ENCODE data around the gene COX5A.
A peak's percentile ranks its signal among the peaks of the same experiment; 100 is the strongest.
"Not testable (repeated sequence)": the region's sequence is repeated elsewhere in the genome, so short reads cannot be mapped to it uniquely, and the experiment has no call there.

The COX5A gene

DNA sequence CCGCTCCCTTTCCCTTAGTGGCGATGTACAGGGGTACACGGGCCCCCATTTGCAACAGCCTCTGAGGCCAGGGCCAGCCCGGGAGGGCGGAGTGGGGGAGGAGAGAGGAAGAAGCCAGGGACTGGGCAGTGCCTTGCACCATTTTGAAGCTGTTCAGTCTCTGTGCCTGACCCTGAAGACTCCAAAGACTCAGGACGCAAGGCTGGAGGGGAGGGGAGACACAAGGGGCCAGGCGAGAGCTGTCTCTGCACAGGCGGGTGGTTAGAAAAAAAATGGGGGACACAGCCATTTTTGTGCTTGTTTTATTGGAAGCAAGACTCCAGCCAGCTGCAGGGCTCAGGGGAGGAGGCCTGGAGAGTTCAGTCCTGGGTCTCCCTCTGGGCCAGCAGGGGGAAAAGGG, 17.1 kb upstream of the COX5A start:
- no peak for DNase-seq

DNA sequence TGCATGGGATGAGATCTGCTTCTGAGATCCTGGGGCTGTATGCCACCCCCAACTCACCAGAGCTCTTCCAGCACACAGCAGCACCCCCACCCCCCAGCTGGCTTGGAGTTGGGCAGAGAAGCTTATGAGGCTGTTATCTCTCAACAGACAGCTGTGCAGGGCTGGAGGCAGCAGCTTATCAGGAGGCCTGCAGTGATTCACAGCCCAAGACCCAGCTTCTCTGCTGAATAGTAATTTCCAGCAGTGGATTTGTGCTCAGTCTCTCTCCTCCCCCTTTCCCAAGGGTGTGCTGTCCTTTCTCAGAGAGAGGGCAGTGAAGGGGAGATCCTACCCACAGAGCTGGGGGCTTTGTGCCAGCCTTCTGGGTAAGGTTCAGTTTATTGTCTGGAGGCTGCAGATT, 16.6 kb upstream of the COX5A start:
- no peak for DNase-seq

DNA sequence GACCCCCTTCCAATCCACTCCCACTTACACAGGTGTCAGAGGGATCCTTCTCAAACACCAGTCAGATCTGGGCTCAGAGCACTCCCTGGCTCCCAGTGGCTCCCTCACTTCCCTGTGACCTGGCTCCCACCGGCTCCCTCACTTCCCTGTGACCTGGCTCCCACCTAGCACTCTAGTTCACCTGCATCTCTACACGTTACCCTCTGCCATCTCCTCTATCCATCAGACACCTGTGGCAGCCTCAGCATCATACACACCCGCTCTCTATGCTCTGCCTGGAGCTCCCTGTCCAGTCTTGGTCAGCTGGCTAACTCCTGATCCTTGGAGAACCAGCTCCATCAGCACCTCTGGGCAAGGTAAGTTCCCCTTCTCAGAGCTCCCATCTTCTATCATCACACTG, 13.1 kb upstream of the COX5A start:
- DNase-seq = no peak

DNA sequence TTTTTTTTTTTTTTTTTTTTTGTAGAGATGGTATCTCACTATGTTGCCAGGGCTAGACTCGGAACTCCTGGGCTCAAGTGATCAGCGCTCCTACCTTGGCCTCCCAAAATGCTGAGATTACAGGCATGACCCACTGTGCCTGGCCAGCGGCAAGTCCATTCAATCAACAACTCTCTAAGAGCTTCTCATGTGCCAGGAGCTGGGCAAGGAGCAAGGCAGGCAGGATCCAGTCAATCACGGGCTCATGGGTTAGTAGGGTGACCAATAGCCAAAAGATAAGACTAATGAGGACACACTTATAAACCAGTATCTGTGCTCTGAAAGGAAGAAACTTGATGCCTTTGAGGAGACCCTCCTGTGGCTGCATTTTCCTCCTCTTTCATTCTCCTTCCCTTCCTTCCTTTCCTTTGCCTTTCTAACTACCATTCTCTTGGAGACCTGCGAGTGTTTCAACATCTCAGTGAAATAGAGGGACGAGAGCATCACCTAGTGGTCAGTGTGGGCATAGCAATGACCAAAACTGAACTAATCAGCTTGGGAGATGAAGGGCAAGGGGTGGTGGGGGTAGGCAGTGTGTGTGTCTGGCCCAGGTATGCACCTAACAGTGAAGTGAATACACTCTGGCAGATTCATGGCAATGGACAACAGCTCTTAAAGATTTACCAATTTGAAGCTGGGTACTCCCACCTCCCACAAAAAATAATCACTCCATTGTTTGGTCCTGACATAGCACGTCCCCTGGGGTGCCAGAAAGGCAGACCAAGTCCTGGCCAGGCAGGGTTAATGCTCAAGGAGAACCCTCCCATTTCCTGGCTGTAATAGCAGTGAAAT, 12.4 kb upstream of the COX5A start:
- DNase-seq = peak; percentile 77

DNA sequence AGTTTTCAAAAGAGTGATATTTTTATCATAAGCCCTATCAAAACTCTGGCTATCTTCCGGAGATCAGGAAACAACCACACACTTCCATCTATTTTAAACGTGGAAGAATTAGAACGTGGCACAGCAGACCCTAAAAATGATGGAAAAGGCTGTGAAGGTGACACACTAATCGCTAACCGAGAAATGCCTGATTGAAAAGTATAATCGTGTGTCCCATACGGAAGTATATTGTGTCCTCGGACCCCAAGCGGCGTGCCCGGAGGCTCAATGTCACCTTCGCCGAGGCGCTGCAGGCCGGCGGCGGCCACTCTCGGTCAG, 642 bp downstream of the COX5A start:
- DNase-seq = no peak

DNA sequence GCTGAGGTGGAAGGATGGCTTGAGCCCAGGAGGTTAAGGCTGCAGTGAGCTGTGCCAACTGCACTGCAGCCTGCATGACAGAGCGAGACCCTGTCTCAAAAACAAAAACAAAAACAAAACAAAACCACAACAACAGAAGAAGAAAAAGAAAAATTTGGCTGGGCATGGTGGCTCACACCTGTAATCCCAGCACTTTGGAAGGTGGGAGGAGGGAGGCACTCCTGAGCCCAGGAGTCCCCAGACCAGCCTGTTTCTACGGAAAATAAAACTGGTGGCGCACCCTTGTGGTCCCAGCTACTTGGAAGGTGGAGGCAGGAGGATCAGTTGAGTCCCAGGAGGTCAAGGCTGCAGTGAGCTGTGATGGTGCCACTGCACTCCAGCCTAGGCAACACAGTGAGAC, 2.7 kb downstream of the COX5A start:
- DNase-seq = not testable (repeated sequence)

DNA sequence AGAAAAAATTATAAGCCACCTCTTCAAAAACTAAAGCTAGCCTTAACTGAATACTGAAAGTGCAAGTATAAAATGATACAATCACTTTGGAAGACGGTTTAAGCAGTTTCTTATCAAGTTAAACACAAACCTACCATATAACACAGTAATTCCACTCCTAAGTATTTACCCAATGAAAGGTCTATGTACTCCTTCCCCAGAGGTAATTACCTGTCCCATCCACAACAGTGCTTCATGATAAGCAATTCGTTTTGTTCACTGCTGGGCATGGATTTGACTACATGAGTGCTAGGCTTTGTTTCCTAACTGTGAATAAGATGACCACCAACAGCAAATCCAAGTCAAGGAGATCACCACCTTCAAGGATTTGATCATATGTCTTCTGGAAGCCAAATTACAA, 4.3 kb downstream of the COX5A start:
- DNase-seq = no peak

DNA sequence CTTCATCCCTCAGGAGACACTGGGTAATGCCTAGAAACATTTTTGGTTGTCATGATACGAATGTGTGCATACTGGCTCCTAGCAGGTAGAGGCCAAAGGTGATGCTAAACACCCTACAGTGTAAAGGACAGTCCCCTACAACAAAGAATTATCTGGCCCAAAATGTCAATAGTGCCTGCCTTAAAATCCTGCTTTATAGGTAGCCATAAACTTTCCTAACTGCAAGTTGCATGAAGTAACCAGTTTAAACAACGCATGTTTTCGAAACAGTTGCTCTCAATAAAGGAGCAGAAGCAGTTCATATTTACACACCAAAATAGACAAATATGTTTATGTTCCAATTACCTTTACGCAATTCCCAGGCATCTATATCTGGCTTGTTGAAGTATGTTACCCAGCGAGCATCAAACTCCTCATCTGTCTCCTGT, 9.1 kb downstream of the COX5A start:
- no peak for DNase-seq

DNA sequence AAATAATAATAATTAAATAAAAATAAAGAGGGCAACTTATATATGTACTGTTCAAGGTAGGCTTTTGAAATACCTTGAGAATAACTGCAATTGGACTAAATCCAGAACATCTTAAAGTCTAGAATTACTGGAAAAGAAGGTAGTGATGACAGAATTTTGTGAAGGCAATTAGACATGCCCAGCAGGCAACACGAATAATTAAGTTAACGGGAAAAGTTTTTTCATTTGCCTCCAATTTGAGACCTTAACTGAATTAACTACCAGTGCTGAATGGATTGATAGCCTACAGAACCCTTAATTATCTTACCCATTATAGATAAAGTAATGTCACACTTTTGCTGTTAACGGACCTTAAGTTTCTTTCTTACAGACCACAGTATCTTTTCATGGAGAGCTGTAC, 13.3 kb downstream of the COX5A start:
- DNase-seq = no peak

DNA sequence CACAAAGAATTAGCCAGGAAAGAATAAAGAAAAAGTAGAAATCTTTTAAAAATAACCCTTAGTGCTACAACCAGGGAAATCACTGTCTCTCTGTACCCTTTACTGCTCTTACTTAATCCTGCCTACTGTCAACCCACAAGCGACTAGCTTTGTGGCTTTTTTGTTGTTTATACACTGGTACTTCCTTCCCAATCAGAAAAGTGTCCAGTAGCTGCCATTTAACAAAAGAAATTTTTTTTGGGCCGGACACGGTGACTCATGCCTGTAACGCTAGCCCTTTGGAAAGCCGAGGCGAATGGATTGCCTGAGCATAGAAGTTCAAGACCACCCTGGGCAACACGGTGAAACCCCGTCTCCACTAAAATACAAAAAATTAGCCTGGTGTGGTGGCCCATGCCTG, 17.4 kb downstream of the COX5A start:
- DNase-seq = no peak

DNA sequence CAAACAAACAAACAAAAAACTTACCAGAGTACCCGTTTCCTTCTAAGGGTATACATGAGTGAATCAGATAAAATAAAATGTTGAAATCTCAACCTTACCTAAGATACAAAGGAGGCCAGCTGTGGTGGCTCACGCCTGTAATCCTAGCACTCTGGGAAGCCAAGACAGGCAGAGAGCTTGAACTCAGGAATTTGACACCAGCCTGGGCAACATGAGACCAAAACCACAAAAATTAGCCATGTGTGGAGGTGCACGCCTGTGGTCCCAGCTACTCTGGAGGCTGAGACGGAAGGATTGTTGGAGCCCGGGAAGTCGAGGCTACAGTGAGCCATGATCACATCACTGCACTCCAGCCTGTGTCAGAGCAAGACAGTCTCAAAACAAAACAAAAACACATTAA, 20.2 kb downstream of the COX5A start:
- no peak for DNase-seq

DNA sequence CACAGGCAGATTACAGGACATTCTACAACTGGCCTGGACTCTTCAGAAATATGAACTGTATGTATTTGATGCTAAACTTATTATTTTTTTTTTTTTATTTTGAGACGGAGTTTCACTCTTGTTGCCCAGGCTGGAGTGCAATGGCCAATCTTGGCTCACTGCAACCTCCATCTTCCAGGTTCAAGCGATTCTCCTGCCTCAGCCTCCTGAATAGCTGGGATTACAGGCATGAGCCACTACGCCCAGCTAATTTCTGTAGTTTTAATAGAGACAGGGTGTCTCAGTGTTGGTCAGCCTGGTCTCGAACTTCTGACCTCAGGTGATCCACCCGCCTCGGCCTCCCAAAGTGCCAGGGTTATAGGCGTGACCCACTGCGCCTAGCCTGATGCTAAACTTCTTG, 24.1 kb downstream of the COX5A start:
- not testable (repeated sequence) for DNase-seq

DNA sequence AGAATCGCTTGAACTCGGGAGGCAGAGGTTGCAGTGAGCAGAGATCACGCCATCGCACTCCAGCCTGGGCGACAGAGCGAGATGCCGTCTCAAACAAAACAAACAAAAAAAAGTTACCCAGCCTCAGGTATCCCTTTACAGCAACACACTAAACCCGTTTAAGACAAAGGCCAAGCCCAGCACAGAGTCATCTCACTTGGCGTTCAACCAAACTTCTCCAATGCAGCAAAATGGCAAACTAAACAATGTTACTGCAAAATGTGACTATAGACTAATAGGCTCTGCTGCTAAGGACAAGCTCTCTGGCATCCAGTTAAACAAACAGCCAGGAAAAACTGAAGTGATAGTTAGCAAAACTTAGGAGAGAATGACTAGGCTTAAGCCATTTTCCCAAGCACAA, 24.8 kb downstream of the COX5A start:
- no peak for DNase-seq

DNA sequence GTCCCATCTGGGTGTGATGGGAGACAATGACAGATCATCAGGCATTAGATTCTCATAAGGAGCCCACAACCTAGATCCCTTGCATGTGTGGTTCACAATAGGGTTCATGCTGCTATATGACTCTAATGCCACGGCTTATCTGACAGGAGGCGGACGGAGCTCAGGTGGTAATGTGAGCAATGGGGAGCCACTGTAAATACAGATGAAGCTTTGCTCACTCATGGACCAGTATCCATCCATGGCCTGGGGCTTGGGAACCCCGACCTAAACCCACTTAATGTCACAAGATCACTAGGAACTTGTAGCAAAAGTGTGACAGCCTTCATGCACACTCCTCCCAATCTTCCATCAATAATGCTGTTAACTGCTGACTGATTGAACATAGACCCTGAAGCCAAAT, 29.2 kb downstream of the COX5A start:
- no peak for DNase-seq

DNA sequence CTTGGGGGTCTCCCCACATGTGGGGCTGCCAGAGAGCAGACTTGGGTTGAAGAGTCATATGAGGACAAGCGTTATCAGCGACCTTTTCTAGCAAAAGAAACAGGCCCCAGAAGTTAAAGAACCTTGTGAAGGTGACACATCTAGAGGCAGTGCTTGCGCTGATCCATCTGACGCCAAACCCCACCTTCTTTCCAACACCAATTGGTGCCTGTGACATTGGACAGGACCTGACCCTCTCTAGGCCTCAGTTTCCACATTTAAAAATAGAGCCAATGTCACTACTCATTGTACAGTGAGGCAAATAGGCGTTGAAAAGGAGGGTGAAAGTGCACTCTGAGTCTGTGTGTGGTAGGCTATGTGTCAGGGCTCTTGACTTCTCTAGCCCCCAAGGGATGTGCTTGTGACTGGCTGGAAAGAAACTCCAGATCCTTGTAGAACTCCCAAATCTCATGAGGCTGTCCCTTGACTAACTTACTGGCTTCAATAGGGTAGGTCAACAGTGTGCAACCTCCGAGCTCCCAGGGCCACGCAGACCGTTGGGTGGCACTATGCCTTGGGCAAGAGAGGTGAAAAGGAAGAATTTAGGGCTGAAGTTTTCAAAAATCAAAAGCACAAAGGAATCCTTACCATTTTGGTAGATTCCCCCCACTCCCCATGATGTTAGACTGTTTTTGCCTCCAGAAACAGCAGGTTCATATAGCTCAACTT, 30.6 kb downstream of the COX5A start:
- DNase-seq = no peak

DNA sequence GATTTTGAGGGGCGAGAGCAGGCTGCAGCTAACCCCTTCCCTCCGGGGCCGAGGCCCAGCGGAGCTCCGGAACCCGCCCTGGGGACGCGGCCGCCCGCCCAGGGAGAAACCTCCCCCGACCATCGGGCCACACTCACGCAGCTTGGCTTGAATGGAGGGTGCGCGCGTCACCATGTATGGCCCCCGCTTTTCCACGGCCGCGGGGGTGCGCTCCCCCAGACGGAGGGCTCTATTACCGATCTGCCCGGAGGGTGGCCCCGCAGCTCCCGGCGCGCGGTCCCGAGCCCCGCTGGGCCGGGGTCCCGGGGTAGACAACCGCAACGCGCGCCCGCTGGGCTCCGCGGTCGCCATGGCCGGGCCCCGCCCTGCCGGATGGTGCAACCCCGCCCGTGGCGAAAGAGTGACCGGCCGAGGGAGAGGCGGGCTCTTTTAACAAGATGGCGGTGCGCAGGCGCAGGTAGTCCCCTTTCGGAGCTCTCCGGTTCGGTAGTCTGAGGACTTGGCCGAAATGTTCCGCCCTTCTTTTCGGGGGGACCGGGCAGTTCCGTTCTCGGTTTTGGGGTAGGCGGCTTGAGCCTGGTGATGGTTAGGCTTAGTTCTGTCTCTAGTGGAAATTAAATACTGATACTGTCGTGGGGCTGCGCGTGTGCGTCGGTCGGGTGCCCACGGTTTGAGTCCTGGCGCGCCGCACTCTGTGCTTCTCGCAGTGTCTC, 31.3 kb downstream of the COX5A start, which contains the start of gene FAM219B:
TSS of gene FAM219B (minus strand) at position 402 of the 713 bp plus-strand sequence. CDS start at position 351, 51 bp downstream.
- peak; percentile 61 for DNase-seq

DNA sequence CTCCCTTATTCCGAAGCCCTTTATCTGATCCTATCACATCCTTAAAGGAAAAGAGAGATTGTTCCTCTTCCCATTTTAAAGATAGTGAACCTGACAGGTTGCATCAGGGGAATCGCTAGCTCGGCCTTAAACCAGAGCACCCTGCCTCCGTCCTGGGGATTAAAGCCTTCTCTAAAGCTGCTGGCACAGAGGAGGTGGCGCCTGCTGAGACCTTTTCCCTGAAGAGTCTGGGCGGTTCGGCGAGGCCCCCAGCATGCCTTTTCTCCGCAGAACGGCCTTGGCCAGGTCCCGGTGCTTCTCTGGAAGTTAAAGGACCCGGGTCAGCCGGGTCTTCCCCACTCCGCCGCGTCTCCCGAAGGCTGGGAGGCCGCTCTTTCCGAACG, 31.8 kb downstream of the COX5A start:
- DNase-seq = peak; percentile 8

DNA sequence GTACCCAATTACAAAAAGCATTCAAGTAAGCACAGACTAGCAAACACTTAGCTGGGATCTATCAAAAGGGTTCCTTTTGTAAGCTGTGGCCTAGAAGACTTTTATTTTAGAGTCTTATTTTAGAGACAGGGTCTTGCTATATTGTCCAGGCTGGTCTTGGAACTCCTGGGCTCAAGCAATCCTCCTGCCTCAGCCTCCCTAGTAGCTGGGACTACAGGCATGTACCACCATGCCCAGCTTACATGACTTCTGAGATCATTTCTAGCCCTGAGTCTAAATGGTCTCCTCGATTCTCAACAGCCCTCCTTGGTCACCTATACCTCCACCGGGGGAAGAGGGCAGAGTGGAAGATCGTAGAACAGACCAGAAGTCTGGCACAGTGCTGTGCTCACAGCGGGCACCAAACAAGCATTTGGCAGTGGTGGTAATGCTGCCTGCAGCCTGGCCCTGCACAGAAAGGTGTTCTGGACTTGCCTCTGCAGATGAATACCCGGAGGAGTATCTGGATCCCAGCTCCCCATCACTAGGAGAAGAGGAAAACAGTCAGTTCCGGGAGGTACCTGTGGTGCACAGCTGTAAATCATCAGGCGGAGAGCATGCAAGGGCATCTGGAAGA, 33.6 kb downstream of the COX5A start:
- DNase-seq = no peak

DNA sequence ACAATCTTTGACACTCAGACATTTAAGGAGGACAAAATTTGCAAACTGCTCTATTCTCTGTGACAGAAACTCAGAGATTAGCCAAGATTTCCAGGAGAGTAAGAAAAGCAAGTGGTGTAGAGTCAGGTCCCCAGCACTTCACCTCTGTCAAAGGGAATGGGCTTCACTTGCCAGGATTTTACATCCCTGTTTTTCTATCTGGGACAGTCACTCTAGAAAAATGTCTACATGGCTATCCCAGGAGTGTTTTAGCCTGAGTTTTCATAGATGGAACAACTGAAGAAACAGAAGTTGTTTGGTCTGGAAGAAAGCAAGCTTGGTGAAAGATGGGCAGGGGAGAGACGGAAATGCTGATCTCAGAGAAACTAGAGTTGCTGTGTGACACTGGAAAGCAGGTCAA, 34.2 kb downstream of the COX5A start:
- DNase-seq = no peak

DNA sequence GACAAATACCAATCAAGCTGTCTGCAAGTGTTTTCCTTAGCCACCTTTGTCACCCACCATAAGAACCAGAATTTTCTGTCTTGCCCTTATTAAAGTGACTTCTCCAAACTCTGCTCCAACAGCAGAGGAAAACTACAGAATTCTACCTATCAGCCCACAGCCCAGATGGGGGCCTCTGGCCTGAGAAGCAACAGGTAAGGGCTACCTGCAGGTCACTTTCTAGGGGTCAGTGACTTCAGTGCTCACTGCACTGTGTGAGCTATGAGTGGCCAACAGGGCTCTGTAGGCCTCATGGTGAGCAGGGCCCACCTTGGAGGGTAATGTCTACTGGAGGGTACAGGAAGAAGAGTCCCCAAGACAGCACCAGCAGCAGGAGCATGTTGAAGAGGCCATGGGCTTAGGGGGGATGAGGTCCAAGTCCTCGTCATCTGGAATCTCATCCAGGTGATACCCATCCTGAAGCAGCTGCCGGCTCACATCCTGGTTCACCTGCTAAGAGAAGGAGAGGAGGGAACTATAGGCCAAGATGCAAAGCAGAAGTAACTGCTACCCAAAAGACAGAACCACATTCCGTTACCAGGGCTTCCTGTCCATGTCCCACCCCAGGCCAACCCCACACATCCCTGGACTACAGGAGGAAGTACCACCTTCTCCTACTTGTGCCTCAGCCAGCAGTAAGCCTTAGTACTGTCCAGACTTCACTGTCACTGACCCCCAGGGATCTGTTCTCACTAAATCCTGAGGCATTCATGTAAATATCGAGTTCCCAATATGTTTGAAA, 35.4 kb downstream of the COX5A start:
- no peak for DNase-seq

DNA sequence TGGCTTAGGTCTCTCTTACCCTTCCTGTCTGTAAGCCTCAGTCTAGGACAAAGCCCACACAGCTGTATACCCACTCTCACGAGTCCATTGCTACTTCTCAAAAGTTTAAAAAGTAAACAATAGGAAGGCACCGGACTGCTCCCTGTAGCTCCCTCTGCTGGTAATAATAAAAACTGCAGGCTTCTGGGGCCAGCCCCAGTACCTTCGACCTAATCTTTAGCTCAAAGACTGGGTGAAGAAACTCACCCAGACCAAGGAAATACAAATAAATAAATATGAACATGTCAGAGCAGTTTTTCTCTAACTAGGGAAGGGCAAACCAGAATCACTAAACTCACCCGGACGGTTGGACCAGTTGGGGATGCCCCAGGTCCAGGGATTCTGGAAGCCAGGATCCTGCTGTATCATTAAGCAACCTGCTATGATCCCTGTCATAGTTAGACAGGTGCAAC, 36.2 kb downstream of the COX5A start:
- DNase-seq = peak; percentile 56

DNA sequence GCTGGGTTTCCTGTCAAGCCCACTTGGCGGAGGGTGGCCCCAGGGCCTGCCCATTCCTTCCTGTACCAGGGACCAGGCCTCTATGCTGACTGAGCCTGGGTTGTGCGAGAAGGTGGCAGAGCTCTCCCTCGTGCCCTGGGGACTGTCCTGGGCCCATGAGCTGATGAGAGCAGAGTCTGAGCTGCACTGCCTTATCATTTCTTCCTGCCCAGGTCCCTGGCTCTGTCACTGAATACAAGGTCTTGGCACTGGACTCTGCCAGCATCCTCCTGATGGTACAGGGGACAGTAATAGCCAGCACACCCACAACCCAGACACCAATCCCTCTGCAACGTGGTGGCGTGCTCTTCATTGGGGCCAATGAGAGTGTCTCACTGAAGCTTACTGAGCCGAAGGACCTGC, 40.6 kb downstream of the COX5A start:
- no peak for DNase-seq

DNA sequence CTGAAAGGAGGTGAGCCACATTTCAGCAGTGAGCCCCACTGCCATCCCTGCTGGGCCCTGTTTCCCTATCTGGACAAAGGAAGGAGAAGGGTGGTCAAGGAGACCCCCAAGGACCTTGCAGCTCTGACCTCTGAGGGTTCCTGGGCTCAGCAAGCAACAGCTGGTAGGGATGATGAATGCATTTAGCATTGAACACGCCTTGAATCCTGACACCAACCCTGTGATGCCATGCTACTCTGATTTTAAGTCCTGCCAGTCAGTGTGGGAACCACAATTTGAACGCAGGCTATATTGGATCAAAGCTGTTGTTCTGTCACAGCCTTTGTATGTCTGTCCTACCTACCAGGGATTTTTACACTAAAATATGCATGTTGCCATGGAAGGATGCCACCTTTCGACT, 41.6 kb downstream of the COX5A start:
- no peak for DNase-seq

Data from activated CD4-positive, alpha-beta T cell treated with anti-CD3 and anti-CD28 coated beads, Interleukin-2, amount 50 U/mL, for 1 hour (primary cell).